ENCODE measurements around the gene KDM4B.
"Not testable (repeated sequence)": the region's sequence is repeated elsewhere in the genome, so short reads cannot be mapped to it uniquely, and the experiment has no call there.

Gene KDM4B

GRCh38 chr19:5189318-5189607 lies 220.3 kb downstream of the KDM4B start:
- Histone ChIP-seq H3K4me3 (ENCODE audit: severe bottlenecking) (no peak overlapping the region), H3K27me3 (ENCODE audit: insufficient read depth, poor library complexity, severe bottlenecking) (no peaks in the 10 kb centered on the region), H3K27ac (ENCODE audit: poor library complexity, severe bottlenecking) (no peak overlapping the region), H3K9me3 (ENCODE audit: severe bottlenecking) (no peaks in the 10 kb centered on the region), H3K4me1 (ENCODE audit: insufficient read depth, poor library complexity, severe bottlenecking) (no peaks in the 10 kb centered on the region), H3K36me3 (ENCODE audit: low read depth) (no peaks in the 10 kb centered on the region)
- TF ChIP-seq CTCF (IDR thresholded peaks at IDR 0.05; ENCODE audit: poor library complexity, severe bottlenecking) = no peak
- DNase-seq (ENCODE audit: low spot score) (no peak), ATAC-seq (ENCODE audit: low read depth) (no peak)

- Histone ChIP-seq H3K27me3 (ENCODE audit: insufficient read depth, poor library complexity, severe bottlenecking) (no peaks in the 10 kb centered on the region), H3K36me3 (ENCODE audit: low read depth) (no peaks in the 10 kb centered on the region), H3K27ac (ENCODE audit: poor library complexity, severe bottlenecking) (no peak overlapping the region), H3K9me3 (ENCODE audit: severe bottlenecking) (no peaks in the 10 kb centered on the region), H3K4me1 (ENCODE audit: insufficient read depth, poor library complexity, severe bottlenecking) (no peaks in the 10 kb centered on the region), H3K4me3 (ENCODE audit: severe bottlenecking) (no peak overlapping the region)
- TF ChIP-seq CTCF (IDR thresholded peaks at IDR 0.05; ENCODE audit: poor library complexity, severe bottlenecking) = no peak
- ATAC-seq (ENCODE audit: low read depth) (no peak), DNase-seq (ENCODE audit: low spot score) (no peak)
Observed at GRCh38 chr19:5191091-5191490, 222.2 kb downstream of the KDM4B start.

- no peak for TF ChIP-seq CTCF (IDR thresholded peaks at IDR 0.05; ENCODE audit: poor library complexity, severe bottlenecking)
- Histone ChIP-seq H3K27me3 (ENCODE audit: insufficient read depth, poor library complexity, severe bottlenecking) (no peaks in the 10 kb centered on the region), H3K4me1 (ENCODE audit: insufficient read depth, poor library complexity, severe bottlenecking) (no peaks in the 10 kb centered on the region), H3K4me3 (ENCODE audit: severe bottlenecking) (no peak overlapping the region), H3K9me3 (ENCODE audit: severe bottlenecking) (no peaks in the 10 kb centered on the region), H3K27ac (ENCODE audit: poor library complexity, severe bottlenecking) (no peak overlapping the region), H3K36me3 (ENCODE audit: low read depth) (no peaks in the 10 kb centered on the region)
- DNase-seq (ENCODE audit: low spot score) (no peak), ATAC-seq (ENCODE audit: low read depth) (no peak)
Observed at GRCh38 chr19:5192568-5192967, 223.7 kb downstream of the KDM4B start.

GRCh38 chr19:5193192-5193591 lies 224.3 kb downstream of the KDM4B start:
- no peak overlapping the region for H3K27ac ChIP-seq (ENCODE audit: poor library complexity, severe bottlenecking)

GRCh38 chr19:5194641-5195040 lies 225.7 kb downstream of the KDM4B start:
- Histone ChIP-seq H3K9me3 (ENCODE audit: severe bottlenecking) (no peaks in the 10 kb centered on the region), H3K4me3 (ENCODE audit: severe bottlenecking) (no peak overlapping the region), H3K27ac (ENCODE audit: poor library complexity, severe bottlenecking) (no peak overlapping the region), H3K36me3 (ENCODE audit: low read depth) (no peaks in the 10 kb centered on the region), H3K4me1 (ENCODE audit: insufficient read depth, poor library complexity, severe bottlenecking) (no peaks in the 10 kb centered on the region), H3K27me3 (ENCODE audit: insufficient read depth, poor library complexity, severe bottlenecking) (no peaks in the 10 kb centered on the region)
- ATAC-seq (ENCODE audit: low read depth) (no peak), DNase-seq (ENCODE audit: low spot score) (no peak)
- no peak for TF ChIP-seq CTCF (IDR thresholded peaks at IDR 0.05; ENCODE audit: poor library complexity, severe bottlenecking)

More at GRCh38 chr19:5193192-5193591, 224.3 kb downstream of the KDM4B start:
- ATAC-seq (ENCODE audit: low read depth) = no peak
- H3K27me3 ChIP-seq (ENCODE audit: insufficient read depth, poor library complexity, severe bottlenecking) = no peaks in the 10 kb centered on the region
- H3K4me3 ChIP-seq (ENCODE audit: severe bottlenecking) = no peak overlapping the region
- H3K9me3 ChIP-seq (ENCODE audit: severe bottlenecking) = no peaks in the 10 kb centered on the region
- TF ChIP-seq CTCF (IDR thresholded peaks at IDR 0.05; ENCODE audit: poor library complexity, severe bottlenecking) = no peak
- H3K4me1 ChIP-seq (ENCODE audit: insufficient read depth, poor library complexity, severe bottlenecking) = no peaks in the 10 kb centered on the region
- H3K36me3 ChIP-seq (ENCODE audit: low read depth) = no peaks in the 10 kb centered on the region
- no peak for DNase-seq (ENCODE audit: low spot score)

- not testable (repeated sequence) for H3K36me3 ChIP-seq (ENCODE audit: low read depth); H3K27me3 ChIP-seq (ENCODE audit: insufficient read depth, poor library complexity, severe bottlenecking); H3K4me3 ChIP-seq (ENCODE audit: severe bottlenecking); H3K4me1 ChIP-seq (ENCODE audit: insufficient read depth, poor library complexity, severe bottlenecking); DNase-seq (ENCODE audit: low spot score); H3K9me3 ChIP-seq (ENCODE audit: severe bottlenecking); H3K27ac ChIP-seq (ENCODE audit: poor library complexity, severe bottlenecking); ATAC-seq (ENCODE audit: low read depth)
Observed at GRCh38 chr19:5195587-5195986, 226.7 kb downstream of the KDM4B start.
